Skeletal muscle satellite cell (primary cell): ENCODE data around the gene CERS3.
"Not testable (repeated sequence)": the region's sequence is repeated elsewhere in the genome, so short reads cannot be mapped to it uniquely, and the experiment has no call there.

Experiments
- H3K27me3 ChIP-seq: 2 replicates; pipeline ENCODE4 v1.7.0; 2013; ENCODE audit warnings: low read length; ENCODE audit not compliant: control insufficient read depth, insufficient read depth
- H3K36me3 ChIP-seq: 2 replicates; pipeline ENCODE4 v1.7.0; 2013; ENCODE audit warnings: mild to moderate bottlenecking, control low read depth, low read length; ENCODE audit not compliant: insufficient read depth
- H3K4me1 ChIP-seq: 2 replicates; pipeline ENCODE4 v1.7.0; 2013; ENCODE audit warnings: low read length; ENCODE audit not compliant: control insufficient read depth, insufficient read depth
- H3K4me2 ChIP-seq: 2 replicates; pipeline ENCODE4 v1.7.0; 2013; ENCODE audit warnings: mild to moderate bottlenecking, low read length
- H3K4me3 ChIP-seq: 2 replicates; pipeline ENCODE4 v1.7.0; 2013; ENCODE audit warnings: low read length
- H3K9ac ChIP-seq: 2 replicates; pipeline ENCODE4 v1.7.0; 2013; ENCODE audit warnings: mild to moderate bottlenecking, low read depth, low read length, moderate library complexity
- H3K9me3 ChIP-seq: replicated peaks from 2 replicates; pipeline ENCODE4 v1.7.0; 2013; ENCODE audit warnings: mild to moderate bottlenecking, control low read depth, low read length

The CERS3 gene

DNA sequence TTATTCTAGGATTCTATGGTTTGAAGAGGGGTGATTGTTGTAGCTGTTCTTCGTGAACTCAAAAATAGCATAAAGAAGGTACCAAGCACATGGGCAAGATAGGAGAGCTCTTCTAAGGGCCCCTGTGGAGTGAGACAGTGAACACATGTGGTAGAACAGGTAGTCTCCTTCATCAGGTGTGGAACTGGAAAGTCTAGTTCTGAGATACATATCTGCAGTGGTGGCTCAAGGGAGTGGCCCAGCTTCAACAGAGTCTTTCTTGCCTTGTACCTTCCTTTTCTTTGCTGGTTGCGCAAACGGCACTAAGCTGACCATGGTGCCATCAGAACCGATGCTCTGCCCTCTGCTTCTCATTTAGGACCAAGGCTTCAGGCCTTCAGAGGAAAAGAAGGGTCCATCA is 65.2 kb downstream of the CERS3 start:
- no peaks in the 10 kb centered on the region for H3K4me1 ChIP-seq
- H3K9ac ChIP-seq: no peak overlapping the region
- H3K9me3 ChIP-seq: peaks cover 4% of the 10 kb centered on the region
- H3K27me3 ChIP-seq: no peaks in the 10 kb centered on the region
- no peaks in the 10 kb centered on the region for H3K36me3 ChIP-seq
- no peak overlapping the region for H3K4me3 ChIP-seq
- no peak overlapping the region for H3K4me2 ChIP-seq

DNA sequence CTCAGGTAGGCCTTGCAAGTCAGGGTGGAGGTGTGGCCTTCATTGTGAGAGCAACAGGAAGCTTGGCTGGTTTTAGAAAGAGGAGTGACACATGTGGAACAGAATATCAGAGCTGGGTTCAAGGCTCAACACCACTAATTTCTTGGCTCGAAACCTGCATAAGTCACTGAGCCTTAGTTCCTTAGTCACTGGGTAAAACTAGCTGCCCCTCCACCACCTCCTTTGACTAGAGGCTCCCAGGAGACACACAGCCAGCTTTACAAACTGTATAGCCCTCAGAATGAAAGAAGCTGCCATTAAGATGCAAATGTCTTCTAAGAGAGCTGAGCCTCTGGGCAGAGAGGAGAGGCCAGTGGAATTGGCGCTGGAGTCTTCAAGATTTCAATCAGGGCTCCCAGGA is 67.7 kb downstream of the CERS3 start:
- H3K9ac ChIP-seq: no peak overlapping the region

DNA sequence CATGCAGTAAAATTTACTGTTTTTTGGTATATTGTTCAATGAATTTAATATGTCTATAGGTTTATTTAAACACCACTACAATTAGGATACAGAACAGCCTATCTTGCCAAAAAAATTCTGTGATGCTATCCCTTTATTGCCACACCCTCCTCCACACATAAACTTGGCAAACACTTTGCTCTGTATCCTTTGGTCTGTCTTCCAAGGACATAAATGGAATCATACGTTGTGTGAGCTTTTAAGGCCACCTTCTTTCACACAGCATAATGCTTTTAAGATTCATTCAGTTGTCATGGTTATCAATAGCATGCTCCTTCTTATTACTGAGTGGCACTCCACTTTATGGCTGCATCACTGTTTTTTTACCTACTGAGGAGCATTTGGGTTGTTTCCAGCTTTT is 71.5 kb downstream of the CERS3 start:
- Histone ChIP-seq H3K36me3 (no peaks in the 10 kb centered on the region), H3K4me1 (no peaks in the 10 kb centered on the region), H3K4me2 (no peak overlapping the region), H3K9me3 (peaks cover 4% of the 10 kb centered on the region), H3K27me3 (no peaks in the 10 kb centered on the region), H3K4me3 (no peak overlapping the region), H3K9ac (no peak overlapping the region)

More for the DNA sequence above, 67.7 kb downstream of the CERS3 start:
- Histone ChIP-seq H3K4me3 (no peak overlapping the region), H3K4me1 (no peaks in the 10 kb centered on the region), H3K36me3 (no peaks in the 10 kb centered on the region), H3K4me2 (no peak overlapping the region), H3K9me3 (peaks cover 4% of the 10 kb centered on the region), H3K27me3 (no peaks in the 10 kb centered on the region)

DNA sequence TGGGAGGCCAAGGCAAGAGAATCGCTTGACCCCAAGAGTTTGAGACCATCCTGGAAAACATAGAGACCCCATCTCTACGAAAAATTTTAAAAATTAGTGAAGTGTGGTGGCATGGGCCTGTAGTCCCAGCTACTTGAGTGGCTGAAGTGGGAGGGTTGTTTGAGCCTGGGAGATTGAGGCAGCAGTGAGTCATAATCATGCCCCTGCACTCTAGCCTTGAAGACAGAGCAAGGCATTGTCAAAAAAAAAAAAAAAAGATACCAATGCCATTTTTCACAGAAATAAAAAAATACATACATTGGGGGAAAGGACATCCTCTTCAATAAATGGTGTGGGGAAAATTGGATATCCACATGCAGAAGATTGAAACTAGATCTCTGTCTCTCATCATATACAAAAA is 74.6 kb downstream of the CERS3 start:
- Histone ChIP-seq H3K4me1 (no peaks in the 10 kb centered on the region), H3K9me3 (no peaks in the 10 kb centered on the region), H3K36me3 (no peaks in the 10 kb centered on the region), H3K4me3 (no peak overlapping the region), H3K9ac (no peak overlapping the region), H3K27me3 (no peaks in the 10 kb centered on the region), H3K4me2 (no peak overlapping the region)

DNA sequence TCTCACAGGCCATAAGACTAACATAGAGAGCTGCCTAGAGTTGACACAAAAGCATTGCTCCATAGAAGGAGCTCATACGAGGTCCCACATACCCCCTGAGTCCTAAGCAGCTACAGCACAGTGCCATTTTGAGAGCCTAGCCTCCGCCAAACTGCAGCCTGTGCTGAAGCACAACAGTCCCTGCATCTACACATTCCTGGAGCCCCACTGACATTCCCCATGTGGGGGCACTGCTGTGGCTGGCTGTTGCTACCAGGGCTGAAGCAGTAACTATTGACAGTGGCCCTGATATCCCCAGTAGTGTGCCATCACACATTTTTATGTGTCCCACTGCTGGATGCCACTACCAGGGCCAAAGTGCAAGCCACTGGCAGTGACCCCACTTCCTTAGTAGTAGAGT is 80.3 kb downstream of the CERS3 start:
- no peak overlapping the region for H3K4me2 ChIP-seq
- H3K36me3 ChIP-seq: no peaks in the 10 kb centered on the region
- no peak overlapping the region for H3K4me3 ChIP-seq
- no peaks in the 10 kb centered on the region for H3K4me1 ChIP-seq
- H3K9me3 ChIP-seq: no peaks in the 10 kb centered on the region
- H3K9ac ChIP-seq: no peak overlapping the region
- H3K27me3 ChIP-seq: no peaks in the 10 kb centered on the region

DNA sequence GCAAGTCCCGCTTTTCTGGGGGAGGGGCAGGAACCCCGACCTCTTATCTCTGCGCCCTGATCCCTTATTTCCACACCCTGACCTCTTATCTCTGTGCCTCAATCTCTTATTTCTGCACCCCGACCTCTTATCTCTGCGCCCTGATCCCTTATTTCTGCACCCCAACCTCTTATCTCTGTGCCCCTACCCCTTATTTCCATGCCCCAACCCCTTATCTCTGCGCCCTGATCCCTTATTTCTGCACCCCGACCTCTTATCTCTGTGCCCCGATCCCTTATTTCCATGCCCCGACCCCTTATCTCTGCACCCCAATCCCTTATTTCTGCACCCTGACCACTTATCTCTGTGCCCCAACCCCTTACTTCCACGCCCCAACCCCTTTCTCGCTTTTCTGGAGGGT is 87.7 kb downstream of the CERS3 start:
- H3K4me3 ChIP-seq, H3K36me3 ChIP-seq, H3K4me2 ChIP-seq, H3K27me3 ChIP-seq, H3K4me1 ChIP-seq, H3K9me3 ChIP-seq, H3K9ac ChIP-seq: not testable (repeated sequence)

DNA sequence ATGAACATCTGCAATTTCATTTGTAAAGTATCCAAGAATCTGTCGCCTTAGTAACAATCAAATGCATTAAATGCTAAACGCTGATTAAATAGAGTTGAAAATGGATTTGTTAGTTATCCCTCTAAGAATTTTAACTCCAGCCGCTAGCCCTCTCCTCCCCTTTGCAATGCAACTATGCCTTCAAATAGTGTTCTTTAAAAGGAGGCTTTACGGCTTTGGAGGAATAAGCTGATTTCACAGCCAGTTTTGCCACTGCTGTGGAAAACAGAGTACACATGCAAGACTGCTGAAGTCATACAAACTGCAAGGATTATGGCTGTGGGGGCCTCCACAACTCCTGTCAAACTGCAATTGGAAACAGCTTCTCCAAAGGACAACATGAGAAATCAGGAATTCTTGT is 89.2 kb downstream of the CERS3 start:
- no peak overlapping the region for H3K4me2 ChIP-seq
- H3K4me3 ChIP-seq: no peak overlapping the region
- no peaks in the 10 kb centered on the region for H3K4me1 ChIP-seq
- H3K9me3 ChIP-seq: no peaks in the 10 kb centered on the region
- no peaks in the 10 kb centered on the region for H3K36me3 ChIP-seq
- no peak overlapping the region for H3K9ac ChIP-seq
- no peaks in the 10 kb centered on the region for H3K27me3 ChIP-seq

DNA sequence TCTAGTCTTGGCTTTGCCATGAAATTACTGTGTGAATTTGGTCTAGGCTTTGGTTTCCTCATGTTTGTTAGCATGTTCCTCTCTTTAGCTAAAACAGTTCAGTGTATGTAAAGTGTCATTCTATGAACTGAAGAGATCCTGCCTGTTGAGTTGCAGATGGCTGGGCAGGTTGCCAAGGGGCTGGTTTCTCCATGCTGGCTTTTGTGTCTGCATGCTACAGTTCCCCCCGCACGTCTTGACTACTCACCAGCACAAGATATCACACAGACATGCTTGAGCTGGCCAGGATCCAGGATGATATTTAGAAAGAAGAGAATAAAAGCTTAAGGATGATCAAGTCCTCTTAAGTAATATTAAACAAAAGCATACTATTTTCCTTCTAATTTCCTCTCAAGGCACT is 90.2 kb downstream of the CERS3 start:
- H3K4me2 ChIP-seq: no peak overlapping the region
- no peaks in the 10 kb centered on the region for H3K4me1 ChIP-seq
- H3K4me3 ChIP-seq: no peak overlapping the region
- no peak overlapping the region for H3K9ac ChIP-seq
- no peaks in the 10 kb centered on the region for H3K36me3 ChIP-seq
- no peaks in the 10 kb centered on the region for H3K9me3 ChIP-seq
- no peaks in the 10 kb centered on the region for H3K27me3 ChIP-seq

DNA sequence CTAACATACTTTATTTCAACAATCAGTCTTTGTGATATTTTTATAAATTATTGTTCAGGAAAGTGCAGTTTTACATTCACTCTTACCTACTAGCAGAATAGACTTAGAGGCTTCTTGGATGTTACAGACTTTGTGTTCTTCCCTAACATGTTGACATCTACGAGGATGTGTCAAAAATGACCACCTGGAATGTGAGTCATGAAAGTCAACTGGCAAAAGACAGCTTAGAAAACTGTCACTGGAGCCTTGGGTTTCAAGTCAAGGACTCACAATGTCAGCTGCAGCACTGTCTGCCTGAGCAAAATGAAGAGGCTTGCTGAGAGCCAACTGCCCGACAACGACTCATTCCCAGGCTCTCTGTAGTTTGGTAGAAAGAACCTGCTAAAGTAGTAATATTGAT is 91.5 kb downstream of the CERS3 start:
- no peaks in the 10 kb centered on the region for H3K36me3 ChIP-seq
- H3K27me3 ChIP-seq: no peaks in the 10 kb centered on the region
- no peak overlapping the region for H3K9ac ChIP-seq
- no peak overlapping the region for H3K4me2 ChIP-seq
- no peaks in the 10 kb centered on the region for H3K9me3 ChIP-seq
- no peaks in the 10 kb centered on the region for H3K4me1 ChIP-seq
- no peak overlapping the region for H3K4me3 ChIP-seq

DNA sequence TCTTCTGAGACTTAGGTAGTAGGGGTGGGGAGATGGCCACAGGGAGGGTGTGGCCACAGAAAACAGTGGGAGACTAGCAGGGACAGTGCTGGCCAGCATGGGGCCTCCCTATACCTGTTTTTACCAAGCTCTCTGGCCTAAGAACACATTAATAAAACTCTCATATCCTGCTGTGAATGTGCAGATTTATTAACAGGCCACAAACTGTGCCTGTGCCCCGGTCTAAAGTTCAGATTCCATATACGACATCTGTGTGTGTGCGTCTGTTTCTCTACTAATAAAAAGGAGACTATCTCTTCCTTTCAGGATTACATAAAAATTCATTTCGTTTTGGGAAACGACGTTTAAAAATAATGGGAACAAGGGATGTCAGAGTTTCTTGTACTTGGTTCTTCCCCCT is 94.2 kb downstream of the CERS3 start:
- H3K36me3 ChIP-seq: no peaks in the 10 kb centered on the region
- H3K4me1 ChIP-seq: no peaks in the 10 kb centered on the region
- H3K9me3 ChIP-seq: no peaks in the 10 kb centered on the region
- no peak overlapping the region for H3K9ac ChIP-seq
- H3K4me2 ChIP-seq: no peak overlapping the region
- H3K27me3 ChIP-seq: no peaks in the 10 kb centered on the region
- no peak overlapping the region for H3K4me3 ChIP-seq

DNA sequence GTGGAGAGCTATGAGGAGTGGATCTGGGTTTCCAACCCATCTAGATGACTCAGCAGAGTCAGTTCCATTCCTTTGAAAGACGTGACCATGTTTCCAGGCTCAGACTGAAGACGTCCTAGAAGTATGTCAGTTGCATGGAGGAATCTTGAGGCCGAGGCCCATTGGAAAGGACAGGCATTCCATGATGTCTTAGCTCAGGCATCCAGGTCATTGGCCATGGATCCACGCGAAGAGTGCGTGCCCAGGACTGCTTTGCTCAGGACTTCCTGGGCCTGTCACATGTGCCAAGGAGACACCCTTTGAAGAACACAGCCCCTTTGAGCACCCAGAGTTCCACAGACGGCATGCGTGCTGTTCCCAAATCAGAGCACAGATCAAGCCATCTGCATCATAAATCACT is 94.7 kb downstream of the CERS3 start:
- H3K4me1 ChIP-seq: no peaks in the 10 kb centered on the region
- H3K4me3 ChIP-seq: no peak overlapping the region
- no peak overlapping the region for H3K4me2 ChIP-seq
- H3K36me3 ChIP-seq: no peaks in the 10 kb centered on the region
- no peak overlapping the region for H3K9ac ChIP-seq
- no peaks in the 10 kb centered on the region for H3K27me3 ChIP-seq
- H3K9me3 ChIP-seq: no peaks in the 10 kb centered on the region

DNA sequence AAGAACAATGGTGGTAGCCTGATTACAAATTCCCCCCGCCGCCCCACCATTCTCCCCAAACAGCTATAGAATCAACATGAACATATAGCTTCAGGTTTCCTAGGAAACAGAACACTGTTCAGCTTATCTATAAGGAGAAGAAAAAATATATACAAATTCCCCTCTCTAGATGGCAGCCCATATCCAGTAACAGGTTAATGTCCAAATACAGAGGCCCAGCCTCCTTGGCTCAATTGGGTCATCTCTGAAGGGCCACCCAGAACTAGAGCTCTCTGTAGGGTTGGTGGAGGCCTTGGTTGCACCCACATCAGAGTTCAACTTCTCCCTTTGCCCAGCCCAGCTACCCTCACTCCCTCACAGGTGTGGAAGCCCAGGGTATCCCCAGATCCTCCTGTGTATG is 95.4 kb downstream of the CERS3 start:
- H3K4me3 ChIP-seq: no peak overlapping the region
- no peaks in the 10 kb centered on the region for H3K27me3 ChIP-seq
- no peaks in the 10 kb centered on the region for H3K9me3 ChIP-seq
- H3K4me1 ChIP-seq: no peaks in the 10 kb centered on the region
- no peak overlapping the region for H3K4me2 ChIP-seq
- no peaks in the 10 kb centered on the region for H3K36me3 ChIP-seq
- H3K9ac ChIP-seq: no peak overlapping the region

DNA sequence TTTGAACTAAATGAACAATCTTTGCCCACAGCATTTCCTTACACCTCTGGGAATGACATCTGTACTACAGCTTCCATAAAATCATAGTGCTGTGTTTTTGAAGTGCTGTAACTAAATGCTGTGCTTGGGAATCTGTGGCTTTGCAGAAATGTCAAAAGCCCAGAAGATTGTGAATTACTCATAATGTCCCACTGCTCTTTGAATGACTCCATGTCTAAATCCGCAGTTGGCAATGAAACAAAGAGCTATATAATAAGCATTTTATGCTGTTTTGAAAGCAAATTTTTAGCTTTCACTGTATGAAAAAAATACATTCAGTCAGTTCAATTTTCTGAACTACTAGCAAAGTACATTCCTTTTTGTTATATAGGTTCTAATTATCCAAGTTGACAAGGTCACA is 98.3 kb downstream of the CERS3 start:
- Histone ChIP-seq H3K9ac (no peak overlapping the region), H3K4me1 (no peaks in the 10 kb centered on the region), H3K27me3 (no peaks in the 10 kb centered on the region), H3K4me3 (no peak overlapping the region), H3K9me3 (no peaks in the 10 kb centered on the region), H3K36me3 (no peaks in the 10 kb centered on the region), H3K4me2 (no peak overlapping the region)
